LNCAP (cell line): ENCODE results near the gene MLLT3.

Source experiments
- CTCF ChIP-seq: fragments of 450-650 bp; IDR thresholded peaks from 2 replicates; pipeline ENCODE4 v1.5.1; 2017; ENCODE audit warnings: mild to moderate bottlenecking

The MLLT3 gene

GRCh38 chr9:20303996-20304395 lies 318.3 kb downstream of the MLLT3 start:
- TF ChIP-seq CTCF = no peak

GRCh38 chr9:20303066-20303465 lies 319.2 kb downstream of the MLLT3 start:
- TF ChIP-seq CTCF = no peak

- no peak for TF ChIP-seq CTCF
Measured at GRCh38 chr9:20302197-20302596, 320.1 kb downstream of the MLLT3 start.

GRCh38 chr9:20300430-20301115 lies 321.7 kb downstream of the MLLT3 start:
- TF ChIP-seq CTCF = no peak

GRCh38 chr9:20297646-20298084 lies 324.6 kb downstream of the MLLT3 start:
- no peak for TF ChIP-seq CTCF

- no peak for TF ChIP-seq CTCF
Measured at GRCh38 chr9:20295555-20295954, 326.7 kb downstream of the MLLT3 start.

GRCh38 chr9:20294046-20294750 lies 328.1 kb downstream of the MLLT3 start:
- TF ChIP-seq CTCF = no peak
